Upper lobe of left lung (tissue), 6 donors: ENCODE results near the gene CHCHD6. TPM values are rescaled to one million over a fixed set of nuclear protein-coding genes. Genes with fewer than 3 reads are reported as not detected.
"Not testable (repeated sequence)": the region's sequence is repeated elsewhere in the genome, so short reads cannot be mapped to it uniquely, and the experiment has no call there.

Source experiments
- ATAC-seq, 2 donors: fragments of 200-7000 bp; cut with Tn5 transposase; one replicate each; pipeline ENCODE4 v1.9.1; 2022; ENCODE audit warnings: mild to moderate bottlenecking in 2 of 2, moderate library complexity in 2 of 2; ENCODE audit not compliant: low FRiP score in 2 of 2
- DNase-seq, 2 donors: peaks; one replicate each; pipeline ENCODE4 v3.0.0-alpha.2; 2019 to 2020
- H3K27ac ChIP-seq, 4 donors: fragments of 200-600 bp; sonication (generic); one replicate each; pipeline ENCODE4 v1.5.1; 2016 to 2019
- H3K27me3 ChIP-seq, 4 donors: fragments of 200-600 bp; sonication (generic); one replicate each; pipeline ENCODE4 v1.5.1; 2017 to 2019
- H3K36me3 ChIP-seq, 4 donors: fragments of 200-600 bp; sonication (generic); one replicate each; pipeline ENCODE4 v1.5.1; 2016 to 2019
- H3K4me1 ChIP-seq, 4 donors: fragments of 200-600 bp; sonication (generic); one replicate each; pipeline ENCODE4 v1.5.1; 2018 to 2019
- H3K4me3 ChIP-seq, 4 donors: fragments of 200-600 bp; sonication (generic); one replicate each; pipeline ENCODE4 v1.5.1; 2017 to 2019; ENCODE audit warnings: mild to moderate bottlenecking in 2 of 4, moderate library complexity in 1 of 4
- H3K9me3 ChIP-seq, 4 donors: fragments of 200-600 bp; sonication (generic); one replicate each; pipeline ENCODE4 v1.5.1; 2018 to 2019
- CTCF ChIP-seq, 6 experiments: fragments of 450-650 bp in 4 of 6; fragments of 200-600 bp in 2 of 6; sonication (generic) in 2 of 6; IDR thresholded peaks; one replicate each; pipeline ENCODE4 v1.5.1; 2016 to 2019; ENCODE audit warnings: antibody characterized with exemption in 6 of 6
- EP300 ChIP-seq, 4 donors: sonication (generic); formaldehyde crosslinking; IDR thresholded peaks; one replicate each; pipeline ENCODE4 v1.5.1; 2017; ENCODE audit warnings: antibody characterized with exemption in 4 of 4, control low read depth in 2 of 4
- POLR2A ChIP-seq, 4 donors: fragments of 450-650 bp; IDR thresholded peaks; one replicate each; pipeline ENCODE4 v1.5.1; 2016 to 2017; ENCODE audit warnings: antibody characterized with exemption in 4 of 4, mild to moderate bottlenecking in 2 of 4
- POLR2AphosphoS5 ChIP-seq, 2 donors: sonication (generic); formaldehyde crosslinking; IDR thresholded peaks; one replicate each; pipeline ENCODE4 v1.5.1; 2017; ENCODE audit warnings: antibody characterized with exemption in 2 of 2
- WGBS, 2 donors: methylation state at CpG; one replicate each; pipeline ENCODE4 v1.1.5; 2017 to 2018; 5-methylcytosine and 5-hydroxymethylcytosine counted together
- total RNA-seq, 6 donors: library from RNA; depleted of rRNA in 4 of 6; stranded (reverse); fragments of >200 nt in 4 of 6; gene quantifications; one replicate each; pipeline versions ENCODE4 v1.1.0 to v1.2.1, GENCODE V29; 2016 to 2021
- donor health status: DM: no; HTN: no; CAD: no; lungs with moderate emphysema.
- donor health status: DM: no; HTN: yes; CAD: no; lungs with severe emphysema.

The CHCHD6 gene
- total RNA-seq, 6 donors from 2014 or later = 16.6 to 35.6 (median 21.8) TPM

- H3K4me3 ChIP-seq = no peak overlapping the region
- H3K4me1 ChIP-seq = peaks cover 0 to 8% (median 3%) of the 10 kb centered on the region in 4 donors
- 80 to 100% methylated on average over 1 of the region's 1 CpG for WGBS, 2 donors
- H3K9me3 ChIP-seq = no peaks in the 10 kb centered on the region
- ATAC-seq = no peak
- H3K36me3 ChIP-seq = no peaks in the 10 kb centered on the region
- H3K27me3 ChIP-seq = no peaks in the 10 kb centered on the region
- TF ChIP-seq POLR2AphosphoS5 (IDR thresholded peaks at IDR 0.05) (no peak), CTCF (IDR thresholded peaks at IDR 0.05) (no peak), POLR2A (IDR thresholded peaks at IDR 0.05) (no peak), EP300 (IDR thresholded peaks at IDR 0.05) (no peak)
- no peak overlapping the region for H3K27ac ChIP-seq
- DNase-seq = no peak
Observed at GRCh38 chr3:126780666-126781065, 76.6 kb downstream of the CHCHD6 start.

GRCh38 chr3:126781406-126781805, 77.4 kb downstream of the CHCHD6 start:
- H3K4me1 ChIP-seq = peaks cover 0 to 8% (median 3%) of the 10 kb centered on the region in 4 donors
- DNase-seq = no peak
- no peak overlapping the region for H3K4me3 ChIP-seq
- no peak for TF ChIP-seq EP300 (IDR thresholded peaks at IDR 0.05)
- no peak for TF ChIP-seq CTCF (IDR thresholded peaks at IDR 0.05)
- TF ChIP-seq POLR2AphosphoS5 (IDR thresholded peaks at IDR 0.05) = no peak
- no peak for TF ChIP-seq POLR2A (IDR thresholded peaks at IDR 0.05)
- WGBS, 2 donors = 87 to 96% methylated on average over 3 of the region's 3 CpGs
- H3K27me3 ChIP-seq = no peaks in the 10 kb centered on the region
- H3K9me3 ChIP-seq = no peaks in the 10 kb centered on the region
- ATAC-seq = peak in 1 of 2 donors; percentile 28
- no peaks in the 10 kb centered on the region for H3K36me3 ChIP-seq
- H3K27ac ChIP-seq = no peak overlapping the region

DNA sequence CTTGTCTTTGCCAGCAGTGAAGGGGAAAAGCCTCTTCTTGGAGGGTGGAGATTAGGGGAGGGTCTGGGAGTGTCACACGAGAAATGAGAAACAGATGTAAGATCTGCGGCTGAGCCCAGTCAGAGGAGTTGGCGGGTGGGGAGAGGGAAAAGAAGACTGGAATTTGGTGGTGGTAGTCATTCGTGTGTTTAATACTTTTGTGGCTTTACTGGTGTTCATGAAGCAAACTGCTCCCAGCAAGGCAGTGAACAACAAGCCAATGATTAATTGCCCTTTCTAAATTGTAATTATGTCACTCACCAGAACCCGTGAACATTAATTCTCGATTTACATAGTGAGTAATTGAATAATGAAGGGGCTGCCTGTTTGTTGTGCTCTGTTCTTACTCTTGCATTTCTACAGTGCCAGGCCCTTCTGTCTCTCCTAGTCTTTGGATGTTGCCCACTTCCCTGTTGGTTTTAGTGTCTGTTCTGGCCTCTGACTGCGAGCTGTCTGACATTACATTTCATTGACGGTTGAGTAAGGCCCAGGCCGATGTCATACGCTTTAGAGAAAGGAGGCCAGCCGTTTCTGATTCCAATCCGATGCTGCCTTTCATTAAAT, 78.0 kb downstream of the CHCHD6 start:
- DNase-seq (no peak), ATAC-seq (peak; percentile 49 to 95)
- Histone ChIP-seq H3K27me3 (no peaks in the 10 kb centered on the region), H3K4me3 (no peak overlapping the region), H3K9me3 (no peaks in the 10 kb centered on the region), H3K36me3 (no peaks in the 10 kb centered on the region), H3K4me1 (peaks cover 0 to 8% (median 3%) of the 10 kb centered on the region in 4 donors), H3K27ac (peak overlapping the region in 3 of 4 donors; percentile 0 to 49 (median 42))
- WGBS, 2 donors = 75 to 81% methylated on average over 12 of the region's 12 CpGs
- TF ChIP-seq CTCF (IDR thresholded peaks at IDR 0.05) (no peak), POLR2A (IDR thresholded peaks at IDR 0.05) (no peak), EP300 (IDR thresholded peaks at IDR 0.05) (no peak), POLR2AphosphoS5 (IDR thresholded peaks at IDR 0.05) (no peak)

DNA sequence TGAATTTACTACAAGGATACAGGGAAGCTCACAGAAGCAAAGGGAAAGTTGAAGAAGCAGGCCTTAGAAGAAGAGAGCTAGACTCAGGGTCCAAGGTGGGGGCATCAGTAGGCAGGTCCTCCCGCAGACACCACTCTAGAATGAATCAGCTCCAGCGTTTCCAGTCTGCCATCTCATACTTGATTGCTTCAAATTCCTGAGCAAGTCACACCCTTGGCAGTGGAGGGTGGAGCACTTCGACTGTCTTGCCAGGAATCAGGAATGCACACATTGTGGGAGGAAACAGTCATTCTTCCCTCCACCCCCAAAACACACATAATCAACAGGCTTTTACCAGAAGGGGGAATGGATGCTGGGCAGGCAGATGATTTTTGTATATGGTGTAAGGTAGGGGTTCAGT, 78.5 kb downstream of the CHCHD6 start:
- Histone ChIP-seq H3K4me1 (peaks cover 0 to 8% (median 3%) of the 10 kb centered on the region in 4 donors), H3K4me3 (no peak overlapping the region), H3K27ac (peak overlapping the region in 3 of 4 donors; percentile 0 to 49 (median 42)), H3K9me3 (no peaks in the 10 kb centered on the region), H3K36me3 (no peaks in the 10 kb centered on the region), H3K27me3 (no peaks in the 10 kb centered on the region)
- DNase-seq = peak in 1 of 2 donors; percentile 32
- 41 to 53% methylated on average over 3 of the region's 3 CpGs for WGBS, 2 donors
- TF ChIP-seq CTCF (IDR thresholded peaks at IDR 0.05) (no peak), POLR2A (IDR thresholded peaks at IDR 0.05) (no peak), POLR2AphosphoS5 (IDR thresholded peaks at IDR 0.05) (peak in 1 of 2 donors; percentile 34), EP300 (IDR thresholded peaks at IDR 0.05) (peak in 2 of 4 donors; percentile 1 to 22)
- peak; percentile 79 to 85 for ATAC-seq

- Histone ChIP-seq H3K4me1 (peaks cover 0 to 8% (median 3%) of the 10 kb centered on the region in 4 donors), H3K9me3 (no peaks in the 10 kb centered on the region), H3K36me3 (no peaks in the 10 kb centered on the region), H3K27me3 (no peaks in the 10 kb centered on the region), H3K27ac (no peak overlapping the region), H3K4me3 (no peak overlapping the region)
- TF ChIP-seq CTCF (IDR thresholded peaks at IDR 0.05) = no peak
- no peak for TF ChIP-seq POLR2A (IDR thresholded peaks at IDR 0.05)
- TF ChIP-seq POLR2AphosphoS5 (IDR thresholded peaks at IDR 0.05) = no peak
- no peak for TF ChIP-seq EP300 (IDR thresholded peaks at IDR 0.05)
- ATAC-seq = no peak
- no peak for DNase-seq
- WGBS, 2 donors = 64 to 74% methylated on average over 2 of the region's 2 CpGs
Observed at GRCh38 chr3:126784254-126784653, 80.2 kb downstream of the CHCHD6 start.

DNA sequence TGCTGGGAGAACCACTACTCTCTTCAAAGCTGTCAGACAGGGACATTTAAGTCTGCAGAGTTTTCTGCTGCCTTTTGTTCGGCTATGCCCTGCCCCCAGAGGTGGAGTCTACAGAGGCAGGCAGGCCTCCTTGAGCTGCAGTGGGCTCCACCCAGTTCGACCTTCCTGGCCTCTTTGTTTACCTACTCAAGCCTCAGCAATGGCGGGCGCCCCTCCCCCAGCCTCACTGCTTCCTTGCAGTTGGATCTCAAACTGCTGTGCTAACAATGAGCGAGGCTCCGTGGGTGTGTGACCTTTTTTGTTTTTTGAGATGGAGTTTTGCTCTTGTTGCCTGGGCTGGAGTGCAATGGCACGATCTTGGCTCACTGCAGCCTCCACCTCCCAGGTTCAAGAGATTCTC, 87.3 kb downstream of the CHCHD6 start:
- H3K27me3 ChIP-seq, H3K9me3 ChIP-seq, ATAC-seq, H3K4me1 ChIP-seq, H3K27ac ChIP-seq, H3K36me3 ChIP-seq, H3K4me3 ChIP-seq: not testable (repeated sequence)
- DNase-seq = peak in 1 of 2 donors; percentile 19
- 72 to 75% methylated on average over 7 of the region's 7 CpGs for WGBS, 2 donors
